WTC11 (cell line): Measurements from ENCODE around the gene SLCO2A1. TPM values are rescaled to one million over a fixed set of nuclear protein-coding genes. Genes with fewer than 3 reads are reported as not detected.

Source experiments
- ATAC-seq: fragments of 200-7000 bp; cut with Tn5 transposase; 2 replicates; pipeline ENCODE4 v1.10.0; 2021; ENCODE audit warnings: mild to moderate bottlenecking, moderate library complexity
- CTCF ChIA-PET: fragments of 300-600 bp; sonication (Branson Sonifier 250); formaldehyde crosslinking; loops from one replicate; lab custom pipeline; 2021; ENCODE audit warnings: antibody characterized with exemption; lab: Charles Lee
- POLR2A ChIA-PET: fragments of 350-600 bp; sonication (Branson Sonifier 250); formaldehyde crosslinking; loops from one replicate; lab custom pipeline; 2021; ENCODE audit warnings: antibody characterized with exemption; lab: Charles Lee
- DNase-seq: peaks from one replicate; pipeline ENCODE4 v3.0.0; 2021; ENCODE audit warnings: low spot score
- H3K27ac Mint-ChIP-seq: 2 replicates; pipeline ENCODE4 v1.8.0; 2021; ENCODE audit warnings: mixed read lengths
- H3K27me3 Mint-ChIP-seq: 2 replicates; pipeline ENCODE4 v1.8.0; 2021; ENCODE audit warnings: low read depth, mild to moderate bottlenecking, moderate library complexity, mixed read lengths
- H3K36me3 Mint-ChIP-seq: 2 replicates; pipeline ENCODE4 v1.8.0; 2021; ENCODE audit warnings: mixed read lengths
- H3K4me1 Mint-ChIP-seq: 2 replicates; pipeline ENCODE4 v1.8.0; 2022; ENCODE audit warnings: mixed read lengths
- H3K4me3 Mint-ChIP-seq: 2 replicates; pipeline ENCODE4 v1.8.0; 2021; ENCODE audit warnings: mild to moderate bottlenecking, moderate library complexity, mixed read lengths
- H3K9me3 Mint-ChIP-seq: 2 replicates; pipeline ENCODE4 v1.8.0; 2021; ENCODE audit warnings: mixed read lengths
- ARID4B ChIP-seq: sonication (generic); formaldehyde crosslinking; IDR thresholded peaks from 2 replicates; pipeline ENCODE4 v1.8.0; 2023; ENCODE audit warnings: missing genetic modification reagents, mild to moderate bottlenecking, borderline replicate concordance
- CREB1 ChIP-seq: sonication (generic); formaldehyde crosslinking; IDR thresholded peaks from 2 replicates; pipeline ENCODE4 v1.8.0; 2023; ENCODE audit warnings: mild to moderate bottlenecking, missing genetic modification reagents
- E2F5 ChIP-seq: sonication (generic); formaldehyde crosslinking; IDR thresholded peaks from 2 replicates; pipeline ENCODE4 v1.8.1; 2022; ENCODE audit warnings: mild to moderate bottlenecking, moderate library complexity, missing genetic modification reagents
- ERG ChIP-seq: fragments of 250-450 bp; sonication (Bioruptor Pico); IDR thresholded peaks from 2 replicates; pipeline ENCODE4 v1.8.0; 2021; ENCODE audit warnings: mild to moderate bottlenecking
- ETV6 ChIP-seq: sonication (generic); formaldehyde crosslinking; IDR thresholded peaks from 2 replicates; pipeline ENCODE4 v1.8.1; 2022; ENCODE audit warnings: mild to moderate bottlenecking, missing genetic modification reagents
- GABPB1 ChIP-seq: sonication (generic); formaldehyde crosslinking; IDR thresholded peaks from 2 replicates; pipeline ENCODE4 v1.8.1; 2023; ENCODE audit warnings: mild to moderate bottlenecking, missing genetic modification reagents
- GRHL2 ChIP-seq: fragments of 250-450 bp; sonication (Bioruptor Pico); IDR thresholded peaks from 2 replicates; pipeline ENCODE4 v1.8.0; 2022; ENCODE audit warnings: mild to moderate bottlenecking, moderate library complexity; ENCODE audit not compliant: insufficient replicate concordance, severe bottlenecking
- HMGA2 ChIP-seq: fragments of 250-450 bp; sonication (Bioruptor Pico); IDR thresholded peaks from 2 replicates; pipeline ENCODE4 v1.4.0; 2021; ENCODE audit warnings: mild to moderate bottlenecking, moderate library complexity
- MXD4 ChIP-seq: fragments of 250-450 bp; sonication (Bioruptor Pico); IDR thresholded peaks from 2 replicates; pipeline ENCODE4 v1.8.0; 2021; ENCODE audit warnings: mild to moderate bottlenecking, moderate library complexity, borderline replicate concordance
- NR2C2 ChIP-seq: sonication (generic); formaldehyde crosslinking; IDR thresholded peaks from 2 replicates; pipeline ENCODE4 v1.8.0; 2022; ENCODE audit warnings: mild to moderate bottlenecking, missing genetic modification reagents
- SP1 ChIP-seq: sonication (generic); formaldehyde crosslinking; conservative IDR thresholded peaks from 2 replicates; pipeline ENCODE4 v1.8.1; 2022; ENCODE audit warnings: missing genetic modification reagents
- ZNF121 ChIP-seq: sonication (generic); formaldehyde crosslinking; IDR thresholded peaks from 2 replicates; pipeline ENCODE4 v1.8.0; 2023; ENCODE audit warnings: missing genetic modification reagents
- ZNF138 ChIP-seq: sonication (generic); formaldehyde crosslinking; conservative IDR thresholded peaks from 2 replicates; pipeline ENCODE4 v1.8.1; 2022; ENCODE audit warnings: mild to moderate bottlenecking, moderate library complexity, missing genetic modification reagents
- ZNF219 ChIP-seq: sonication (generic); formaldehyde crosslinking; IDR thresholded peaks from 2 replicates; pipeline ENCODE4 v1.8.0; 2023; ENCODE audit warnings: missing genetic modification reagents, mild to moderate bottlenecking, borderline replicate concordance
- total RNA-seq: library from RNA; stranded (reverse); gene quantifications from 3 replicates; pipeline ENCODE4 v1.2.3, GENCODE V29; 2021
- TF ChIP-seq, protein P1 (sequence below): fragments of 250-450 bp; sonication (Bioruptor Pico); conservative IDR thresholded peaks from 2 replicates; pipeline ENCODE4 v1.9.0; 2021; ENCODE audit warnings: mild to moderate bottlenecking
- TF ChIP-seq, protein P2 (sequence below): sonication (generic); formaldehyde crosslinking; IDR thresholded peaks from 2 replicates; pipeline ENCODE4 v1.8.1; 2022; ENCODE audit warnings: low read depth, missing genetic modification reagents, borderline replicate concordance
- TF ChIP-seq, protein P3 (sequence below): fragments of 250-450 bp; sonication (Bioruptor Pico); IDR thresholded peaks from 2 replicates; pipeline ENCODE4 v2.1.2; 2022; ENCODE audit warnings: mild to moderate bottlenecking, moderate library complexity

The SLCO2A1 gene
- total RNA-seq, 1 experiment from 2014 or later = 3.3 TPM

- ChIA-PET CTCF (no interaction called here), POLR2A (interaction anchor here (0.6 kb wide), 1 partner anchor 107 kb away, joined by 3 read pairs; no protein-coding TSS in a partner anchor)
- ATAC-seq = no peak
- Mint-ChIP-seq H3K27me3 (peaks cover 10% of the 10 kb centered on the region), H3K4me3 (no peak overlapping the region)
- no peak for DNase-seq
- no peak for TF ChIP-seq ZNF121
- TF ChIP-seq, all 79 proteins: peak for 0
- Mint-ChIP-seq H3K4me1 (no peaks in the 10 kb centered on the region), H3K9me3 (peaks cover 38% of the 10 kb centered on the region), H3K36me3 (peaks cover 17% of the 10 kb centered on the region), H3K27ac (no peak overlapping the region)
These were observed 20.0 kb upstream of the SLCO2A1 start for GRCh38 chr3:134049676-134050075.

GRCh38 chr3:134048278-134048996, 18.7 kb upstream of the SLCO2A1 start:
- CTCF ChIA-PET = no interaction called here
- Mint-ChIP-seq H3K4me3 (no peak overlapping the region), H3K9me3 (peaks cover 48% of the 10 kb centered on the region), H3K4me1 (no peaks in the 10 kb centered on the region), H3K36me3 (peaks cover 28% of the 10 kb centered on the region), H3K27me3 (peaks cover 13% of the 10 kb centered on the region), H3K27ac (no peak overlapping the region)
- DNase-seq (no peak), ATAC-seq (no peak)
- no peak for TF ChIP-seq ZNF138 (CRISPR knock-in tag)
- no peak for TF ChIP-seq CREB1 (CRISPR knock-in tag)
- TF ChIP-seq MXD4 = no peak
- no peak for TF ChIP-seq ZNF219
- no peak for TF ChIP-seq ARID4B (CRISPR knock-in tag)
- no peak for TF ChIP-seq GRHL2 (CRISPR knock-in tag)
- TF ChIP-seq SP1 (CRISPR knock-in tag) = no peak
- no peak for TF ChIP-seq NR2C2 (CRISPR knock-in tag)
- TF ChIP-seq E2F5 (CRISPR knock-in tag) = no peak
- TF ChIP-seq, protein P1, sequence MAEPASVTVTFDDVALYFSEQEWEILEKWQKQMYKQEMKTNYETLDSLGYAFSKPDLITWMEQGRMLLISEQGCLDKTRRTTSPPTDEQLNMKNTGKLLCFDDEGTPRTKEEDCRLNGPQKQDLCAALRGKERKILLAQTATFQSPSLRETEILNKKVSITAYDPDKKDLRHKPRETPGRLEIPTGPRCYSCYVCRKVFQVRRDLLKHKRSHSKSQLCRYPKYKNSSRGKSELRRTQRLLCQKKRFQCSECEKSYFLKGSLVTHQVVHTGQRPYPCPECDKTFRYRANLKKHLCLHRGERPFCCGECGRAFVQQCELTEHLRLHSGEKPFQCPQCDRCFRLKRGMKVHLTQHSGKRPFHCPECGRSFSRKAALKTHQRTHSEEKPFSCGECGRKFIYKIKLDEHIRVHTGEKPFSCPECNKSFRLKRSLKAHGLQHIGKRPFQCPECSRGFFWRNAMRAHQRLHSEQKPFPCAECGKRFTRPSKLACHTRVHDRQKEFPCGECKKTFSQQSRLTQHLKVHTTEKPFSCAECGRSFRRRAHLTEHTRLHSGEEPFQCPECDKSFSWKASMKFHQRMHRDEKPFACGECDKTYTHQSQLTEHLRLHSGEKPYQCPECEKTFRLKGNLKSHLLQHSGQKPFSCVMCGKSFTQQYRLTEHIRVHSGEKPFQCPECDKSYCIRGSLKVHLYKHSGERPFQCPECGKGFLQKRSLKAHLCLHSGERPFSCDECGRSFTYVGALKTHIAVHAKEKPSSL (CRISPR knock-in tag) = no peak
- no peak for TF ChIP-seq ETV6 (CRISPR knock-in tag)
- POLR2A ChIA-PET = no interaction called here

GRCh38 chr3:134044459-134044858, 14.7 kb upstream of the SLCO2A1 start:
- peaks cover 50% of the 10 kb centered on the region for H3K36me3 Mint-ChIP-seq
- H3K4me1 Mint-ChIP-seq = no peaks in the 10 kb centered on the region; the same call in 1 of the 2 replicates
- TF ChIP-seq GABPB1 (CRISPR knock-in tag) (no peak), HMGA2 (no peak), GRHL2 (CRISPR knock-in tag) (no peak), ERG (no peak)
- TF ChIP-seq, protein P2, sequence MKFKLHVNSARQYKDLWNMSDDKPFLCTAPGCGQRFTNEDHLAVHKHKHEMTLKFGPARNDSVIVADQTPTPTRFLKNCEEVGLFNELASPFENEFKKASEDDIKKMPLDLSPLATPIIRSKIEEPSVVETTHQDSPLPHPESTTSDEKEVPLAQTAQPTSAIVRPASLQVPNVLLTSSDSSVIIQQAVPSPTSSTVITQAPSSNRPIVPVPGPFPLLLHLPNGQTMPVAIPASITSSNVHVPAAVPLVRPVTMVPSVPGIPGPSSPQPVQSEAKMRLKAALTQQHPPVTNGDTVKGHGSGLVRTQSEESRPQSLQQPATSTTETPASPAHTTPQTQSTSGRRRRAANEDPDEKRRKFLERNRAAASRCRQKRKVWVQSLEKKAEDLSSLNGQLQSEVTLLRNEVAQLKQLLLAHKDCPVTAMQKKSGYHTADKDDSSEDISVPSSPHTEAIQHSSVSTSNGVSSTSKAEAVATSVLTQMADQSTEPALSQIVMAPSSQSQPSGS = no peak
- TF ChIP-seq, protein P3, sequence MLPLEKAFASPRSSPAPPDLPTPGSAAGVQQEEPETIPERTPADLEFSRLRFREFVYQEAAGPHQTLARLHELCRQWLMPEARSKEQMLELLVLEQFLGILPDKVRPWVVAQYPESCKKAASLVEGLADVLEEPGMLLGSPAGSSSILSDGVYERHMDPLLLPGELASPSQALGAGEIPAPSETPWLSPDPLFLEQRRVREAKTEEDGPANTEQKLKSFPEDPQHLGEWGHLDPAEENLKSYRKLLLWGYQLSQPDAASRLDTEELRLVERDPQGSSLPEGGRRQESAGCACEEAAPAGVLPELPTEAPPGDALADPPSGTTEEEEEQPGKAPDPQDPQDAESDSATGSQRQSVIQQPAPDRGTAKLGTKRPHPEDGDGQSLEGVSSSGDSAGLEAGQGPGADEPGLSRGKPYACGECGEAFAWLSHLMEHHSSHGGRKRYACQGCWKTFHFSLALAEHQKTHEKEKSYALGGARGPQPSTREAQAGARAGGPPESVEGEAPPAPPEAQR (CRISPR knock-in tag) = no peak

More at GRCh38 chr3:134044459-134044858, 14.7 kb upstream of the SLCO2A1 start:
- H3K27me3 Mint-ChIP-seq = peaks cover 20% of the 10 kb centered on the region
- H3K9me3 Mint-ChIP-seq = peaks cover 71% of the 10 kb centered on the region
- no peak overlapping the region for H3K27ac Mint-ChIP-seq
- POLR2A ChIA-PET = no interaction called here
- CTCF ChIA-PET = no interaction called here
- no peak overlapping the region for H3K4me3 Mint-ChIP-seq
- no peak for DNase-seq
- ATAC-seq = no peak
